GM10847 (cell line): ENCODE data around the gene VAC14.

ENCODE experiments used
- POLR2A ChIP-seq: IDR thresholded peaks from 2 replicates; pipeline ENCODE4 v1.6.1; 2011; ENCODE audit not compliant: insufficient read length; ENCODE audit errors: extremely low read depth

Gene VAC14

GRCh38 chr16:70681382-70682238 lies 119.3 kb downstream of the VAC14 start:
- TF ChIP-seq POLR2A: no peak

GRCh38 chr16:70680495-70681381 lies 120.2 kb downstream of the VAC14 start:
- no peak for TF ChIP-seq POLR2A

GRCh38 chr16:70679671-70680494 lies 121.1 kb downstream of the VAC14 start:
- no peak for TF ChIP-seq POLR2A

- no peak for TF ChIP-seq POLR2A
Measured at GRCh38 chr16:70678898-70679670, 121.9 kb downstream of the VAC14 start.

GRCh38 chr16:70678121-70678897 lies 122.6 kb downstream of the VAC14 start:
- TF ChIP-seq POLR2A: no peak

GRCh38 chr16:70677499-70678120 lies 123.3 kb downstream of the VAC14 start:
- no peak for TF ChIP-seq POLR2A

GRCh38 chr16:70676675-70677498 lies 124.1 kb downstream of the VAC14 start:
- TF ChIP-seq POLR2A: no peak

- TF ChIP-seq POLR2A: no peak
Measured at GRCh38 chr16:70675851-70676513, 125.0 kb downstream of the VAC14 start.

GRCh38 chr16:70674221-70675014 lies 126.5 kb downstream of the VAC14 start:
- no peak for TF ChIP-seq POLR2A

- no peak for TF ChIP-seq POLR2A
Measured at GRCh38 chr16:70670175-70670574, 130.8 kb downstream of the VAC14 start.

- no peak for TF ChIP-seq POLR2A
Measured at GRCh38 chr16:70665806-70666735, 134.9 kb downstream of the VAC14 start.
